Activated T-cell treated with anti-CD3 and anti-CD28 coated beads for 1 hour (primary cell): ENCODE data around the gene RBM46.
"Not testable (repeated sequence)": the region's sequence is repeated elsewhere in the genome, so short reads cannot be mapped to it uniquely, and the experiment has no call there.

ENCODE experiments used
- DNase-seq: peaks from one replicate; pipeline ENCODE4 v3.0.0-alpha.2; 2020; ENCODE audit warnings: low read depth

RBM46 gene

DNA sequence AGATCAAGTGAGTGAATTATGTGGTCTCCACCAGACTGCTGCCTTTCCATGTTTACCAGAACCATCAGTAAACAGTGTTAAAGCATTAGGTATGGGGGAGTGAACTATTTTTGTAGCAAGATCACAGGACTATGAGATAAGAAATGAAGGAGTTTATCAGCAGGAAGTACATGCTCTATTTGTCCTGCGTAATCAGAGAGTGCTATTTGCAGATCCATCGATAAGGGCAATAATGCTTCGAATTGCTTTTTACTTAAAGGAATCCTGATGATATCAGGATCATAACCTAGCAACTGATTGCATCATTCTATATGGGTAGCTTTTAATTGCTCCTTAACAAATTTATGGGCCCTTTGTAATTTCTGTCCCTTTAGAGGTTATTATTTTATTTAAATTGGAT lies 57.1 kb downstream of the RBM46 start:
- DNase-seq: no peak

DNA sequence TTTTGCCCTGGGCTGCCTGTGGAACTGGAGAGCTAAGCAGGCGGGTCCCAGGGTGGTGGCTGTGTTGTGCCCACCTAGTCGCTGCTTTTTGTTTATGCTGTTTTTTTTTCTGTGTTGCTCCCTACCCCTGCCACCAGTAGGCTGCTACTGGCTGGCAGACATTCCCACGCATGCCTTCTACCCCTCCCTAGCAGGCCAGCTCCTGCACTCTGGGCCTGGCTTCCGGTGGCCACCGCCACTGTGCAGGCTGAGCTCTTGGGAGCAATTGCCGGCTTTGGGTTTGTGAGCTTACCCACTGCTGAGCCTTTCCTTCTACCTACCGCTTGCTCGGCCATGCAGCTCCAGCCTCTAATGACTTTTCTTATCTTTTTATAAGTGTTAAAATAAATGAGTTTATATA lies 57.6 kb downstream of the RBM46 start:
- DNase-seq: no peak

GRCh38 chr4:154854362-154854761 lies 73.3 kb downstream of the RBM46 start:
- no peak for DNase-seq

GRCh38 chr4:154858166-154858565 lies 77.1 kb downstream of the RBM46 start:
- DNase-seq: no peak

- no peak for DNase-seq
Observed at GRCh38 chr4:154868414-154869194, 87.5 kb downstream of the RBM46 start.

GRCh38 chr4:154869301-154869700 lies 88.2 kb downstream of the RBM46 start:
- DNase-seq: no peak

- no peak for DNase-seq
Observed at GRCh38 chr4:154872198-154872597, 91.1 kb downstream of the RBM46 start.

DNA sequence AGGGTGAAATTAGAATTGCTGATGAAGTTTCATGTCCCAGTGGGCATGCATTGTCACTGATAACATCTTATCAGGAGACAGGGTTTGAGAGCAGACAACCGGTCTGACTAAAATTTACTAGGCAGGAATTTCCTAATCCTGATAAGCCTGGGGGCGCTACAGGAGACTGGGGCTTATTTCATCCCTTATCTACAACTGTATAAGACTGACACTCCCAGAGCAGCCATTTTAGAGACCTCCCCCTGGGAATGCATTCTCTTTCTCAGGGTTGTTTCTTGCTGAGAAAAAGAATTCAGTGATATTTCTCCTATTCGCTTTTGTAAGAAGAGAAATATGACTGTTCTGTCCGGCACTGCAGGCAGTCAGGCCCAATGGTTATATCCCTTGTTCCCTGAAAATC lies 93.0 kb downstream of the RBM46 start:
- not testable (repeated sequence) for DNase-seq

GRCh38 chr4:154877110-154877760 lies 96.2 kb downstream of the RBM46 start:
- no peak for DNase-seq
